ENCODE data around the gene CDH4.

GRCh38 chr20:61725145-61725544 is 473.1 kb downstream of the CDH4 start:
- TF ChIP-seq POLR2A (IDR thresholded peaks at IDR 0.05; ENCODE audit: low read length): no peak
- no peak for TF ChIP-seq GATA1 (IDR thresholded peaks at IDR 0.05; ENCODE audit: low read depth, low read length)
